ENCODE data around the gene IL12B.

- no peak for TF ChIP-seq CTCF (IDR thresholded peaks at IDR 0.05; ENCODE audit: low read length)
- TF ChIP-seq EZH2 (IDR thresholded peaks at IDR 0.05; ENCODE audit: borderline replicate concordance, low read length), result no peak
Observed at GRCh38 chr5:159324102-159324755, 6.1 kb downstream of the IL12B start.
